Ishikawa (cell line): ENCODE measurements around the gene DMP1.

Experiments
- CEBPB ChIP-seq: IDR thresholded peaks from 2 replicates; pipeline ENCODE4 v1.6.1; 2012
- CREB1 ChIP-seq: IDR thresholded peaks from 2 replicates; pipeline ENCODE4 v1.6.1; 2012; ENCODE audit warnings: low read depth
- EP300 ChIP-seq: IDR thresholded peaks from 2 replicates; pipeline ENCODE4 v1.6.1; 2012; ENCODE audit warnings: borderline replicate concordance
- FOXM1 ChIP-seq: IDR thresholded peaks from 2 replicates; pipeline ENCODE4 v1.6.1; 2012; ENCODE audit warnings: low read depth, borderline replicate concordance
- NFIC ChIP-seq: IDR thresholded peaks from 2 replicates; pipeline ENCODE4 v1.6.1; 2012
- RAD21 ChIP-seq: IDR thresholded peaks from 2 replicates; pipeline ENCODE4 v1.6.1; 2012; ENCODE audit warnings: low read depth
- REST ChIP-seq: IDR thresholded peaks from 2 replicates; pipeline ENCODE4 v1.6.1; 2012; ENCODE audit warnings: low read depth, mild to moderate bottlenecking
- TAF1 ChIP-seq: IDR thresholded peaks from 2 replicates; pipeline ENCODE4 v1.6.1; 2012; ENCODE audit warnings: low read depth, mild to moderate bottlenecking
- TCF12 ChIP-seq: IDR thresholded peaks from 2 replicates; pipeline ENCODE4 v1.6.1; 2012; ENCODE audit warnings: low read depth
- TEAD4 ChIP-seq: IDR thresholded peaks from 2 replicates; pipeline ENCODE4 v1.6.1; 2012
- YY1 ChIP-seq: IDR thresholded peaks from 2 replicates; pipeline ENCODE4 v1.6.1; 2012; ENCODE audit warnings: low read depth
- ZBTB7A ChIP-seq: IDR thresholded peaks from 2 replicates; pipeline ENCODE4 v1.6.1; 2012; ENCODE audit warnings: low read depth
- TF ChIP-seq, protein P1 (sequence below): IDR thresholded peaks from 2 replicates; pipeline ENCODE4 v1.6.1; 2012
- TF ChIP-seq, protein P2 (sequence below): IDR thresholded peaks from 2 replicates; pipeline ENCODE4 v1.6.1; 2012

DNA sequence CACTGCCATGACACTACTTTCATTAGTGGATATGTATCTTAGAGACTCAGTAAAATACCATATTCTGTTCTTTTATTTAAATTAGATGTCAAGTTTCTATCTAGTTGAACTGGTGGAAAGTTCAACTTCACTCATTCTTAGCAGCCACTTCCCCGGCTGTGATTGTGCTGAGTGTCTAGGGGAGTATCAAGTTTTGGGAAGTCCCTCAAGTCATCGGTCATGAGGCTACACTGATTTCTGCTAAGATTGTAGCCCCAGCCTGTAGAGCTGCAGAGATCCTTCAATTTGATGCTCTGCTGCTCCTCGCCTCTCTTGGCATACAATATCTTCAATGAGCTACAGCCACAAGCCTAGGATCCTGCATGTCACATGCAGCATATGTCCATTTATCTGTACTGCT, 53.9 kb downstream of the DMP1 start:
- TF ChIP-seq RAD21 (no peak), REST (no peak), EP300 (no peak), CEBPB (no peak), FOXM1 (no peak), TAF1 (no peak), NFIC (no peak), YY1 (no peak), TCF12 (no peak), CREB1 (no peak), ZBTB7A (no peak), TEAD4 (no peak)
- TF ChIP-seq, protein P1, sequence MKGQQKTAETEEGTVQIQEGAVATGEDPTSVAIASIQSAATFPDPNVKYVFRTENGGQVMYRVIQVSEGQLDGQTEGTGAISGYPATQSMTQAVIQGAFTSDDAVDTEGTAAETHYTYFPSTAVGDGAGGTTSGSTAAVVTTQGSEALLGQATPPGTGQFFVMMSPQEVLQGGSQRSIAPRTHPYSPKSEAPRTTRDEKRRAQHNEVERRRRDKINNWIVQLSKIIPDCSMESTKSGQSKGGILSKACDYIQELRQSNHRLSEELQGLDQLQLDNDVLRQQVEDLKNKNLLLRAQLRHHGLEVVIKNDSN, result no peak
- TF ChIP-seq, protein P2, sequence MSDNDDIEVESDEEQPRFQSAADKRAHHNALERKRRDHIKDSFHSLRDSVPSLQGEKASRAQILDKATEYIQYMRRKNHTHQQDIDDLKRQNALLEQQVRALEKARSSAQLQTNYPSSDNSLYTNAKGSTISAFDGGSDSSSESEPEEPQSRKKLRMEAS, result no peak
